Measurements from ENCODE around the gene TTC1.

The TTC1 gene

DNA sequence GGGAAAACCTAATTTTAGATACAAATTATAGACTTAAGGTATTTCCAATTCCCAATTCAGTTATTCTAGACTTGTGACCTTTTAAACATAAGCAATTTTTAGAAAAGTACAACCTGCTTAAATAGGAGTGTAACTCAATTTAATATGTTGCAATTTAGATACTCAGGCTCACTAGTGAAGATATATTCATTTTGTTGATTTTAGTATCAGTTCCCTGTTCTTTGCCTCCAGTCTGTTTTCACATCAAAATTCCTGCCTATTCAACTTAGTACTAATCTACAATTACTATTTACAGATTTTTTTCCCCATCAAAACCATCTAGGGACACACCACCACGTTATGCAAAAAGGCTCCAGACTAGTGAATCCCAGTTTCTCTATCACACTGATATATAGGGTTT, 79.9 kb downstream of the TTC1 start:
- no peak for DNase-seq (ENCODE audit: low spot score)

DNA sequence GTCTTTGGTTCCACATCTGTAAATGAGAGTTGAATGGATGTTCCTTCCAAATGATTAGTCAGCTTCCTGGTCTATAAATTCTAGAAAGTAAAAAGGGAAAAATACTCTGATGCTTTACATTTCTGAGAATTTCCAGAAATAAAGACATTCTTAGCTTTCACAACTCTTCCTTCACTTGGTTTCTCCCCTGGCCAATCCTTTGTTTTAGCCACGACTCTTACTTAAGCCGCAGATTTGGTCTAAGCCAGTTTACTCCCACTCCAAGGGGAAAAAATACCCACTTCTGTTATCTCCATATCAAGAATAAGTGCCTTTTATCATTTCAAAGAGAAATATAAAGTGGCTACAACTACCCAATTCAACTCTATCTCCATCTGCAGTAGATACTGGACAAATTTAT, 80.6 kb downstream of the TTC1 start:
- DNase-seq (ENCODE audit: low spot score) = no peak

GRCh38 chr5:160090059-160090458, 81.1 kb downstream of the TTC1 start:
- DNase-seq (ENCODE audit: low spot score) = no peak

DNA sequence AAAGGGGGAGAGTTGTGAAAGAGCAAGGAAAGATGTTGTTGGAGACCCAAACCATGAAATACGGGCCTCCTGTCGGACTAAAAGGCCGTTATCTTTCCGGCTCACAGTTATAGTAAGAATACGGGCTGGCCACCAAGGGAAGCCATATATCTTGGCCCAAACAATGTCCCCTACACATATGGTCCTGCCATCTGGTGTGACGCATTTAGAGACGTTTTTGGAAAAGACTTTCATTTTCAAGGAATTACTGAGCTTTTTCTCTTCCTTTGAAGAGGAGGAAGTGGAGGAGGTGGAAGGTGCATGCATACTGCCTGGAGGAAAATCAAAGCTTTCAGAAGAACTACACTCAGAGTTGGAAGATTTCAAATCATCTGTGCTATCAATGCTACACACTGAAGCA, 83.6 kb downstream of the TTC1 start:
- DNase-seq (ENCODE audit: low spot score) = no peak

GRCh38 chr5:160092960-160093707, 84.2 kb downstream of the TTC1 start:
- DNase-seq (ENCODE audit: low spot score) = no peak

DNA sequence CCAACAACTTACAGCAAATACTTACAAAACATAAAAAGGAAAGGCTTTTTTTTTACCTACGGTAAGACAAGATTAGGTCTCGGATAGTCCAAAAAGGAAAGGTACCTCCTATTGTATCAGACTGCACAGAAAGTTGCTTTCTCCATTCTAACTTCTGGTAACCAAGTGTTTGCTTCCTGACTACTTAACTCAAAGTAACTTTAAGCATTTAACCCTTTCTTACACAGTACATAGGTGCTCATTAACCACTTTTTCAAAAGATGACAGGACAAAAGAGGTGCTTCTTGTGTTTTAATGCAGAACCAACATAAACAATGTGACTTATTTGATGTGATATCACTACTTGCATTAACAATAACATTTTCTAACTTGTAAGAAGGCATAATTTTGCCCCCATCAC, 87.2 kb downstream of the TTC1 start:
- DNase-seq (ENCODE audit: low spot score) = no peak

DNA sequence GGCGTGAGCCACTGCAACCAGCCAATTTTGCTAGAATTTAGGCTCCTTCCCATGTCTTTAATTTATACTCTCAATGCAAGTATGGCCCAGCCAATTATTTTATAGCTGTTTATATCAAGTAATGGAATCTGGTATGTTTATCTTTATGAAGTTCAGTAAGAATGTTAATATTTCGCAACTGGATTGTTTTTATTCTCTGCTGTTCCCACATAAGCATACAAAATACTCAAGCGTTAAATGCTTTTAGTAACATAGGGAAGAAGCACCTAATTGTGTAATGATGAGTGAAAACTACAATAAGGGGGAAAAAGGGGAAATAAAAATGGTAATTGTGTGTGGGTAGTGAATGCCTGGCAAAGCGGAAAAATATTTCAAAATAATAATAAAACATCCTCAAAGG, 89.1 kb downstream of the TTC1 start:
- no peak for DNase-seq (ENCODE audit: low spot score)

GRCh38 chr5:160105686-160106360, 96.9 kb downstream of the TTC1 start:
- no peak for DNase-seq (ENCODE audit: low spot score)

- no peak for DNase-seq (ENCODE audit: low spot score)
Measured at GRCh38 chr5:160108124-160108523, 99.2 kb downstream of the TTC1 start.

Measured in D341Med (cell line).